Adrenal gland (tissue), 5 donors: ENCODE results near the gene TGFBR3.

Experiments
- POLR2A ChIP-seq, 2 donors: fragments of 450-650 bp; IDR thresholded peaks; one replicate each; pipeline ENCODE4 v1.6.1; 2017; ENCODE audit warnings: antibody characterized with exemption in 2 of 2, mild to moderate bottlenecking in 2 of 2, moderate library complexity in 1 of 2
- TF ChIP-seq, protein P1 (sequence below), 6 experiments: fragments of 450-650 bp in 4 of 6; fragments of 200-600 bp in 2 of 6; sonication (generic) in 1 of 6; IDR thresholded peaks; 1 replicate in 5 of 6; 2 replicates in 1 of 6; pipeline versions ENCODE4 v1.5.1 to v1.8.0; 2016 to 2021; ENCODE audit warnings: antibody characterized with exemption in 6 of 6, mild to moderate bottlenecking in 2 of 6, moderate library complexity in 1 of 6
- donor health status: DM: no; HTN: no; CAD: no.

DNA sequence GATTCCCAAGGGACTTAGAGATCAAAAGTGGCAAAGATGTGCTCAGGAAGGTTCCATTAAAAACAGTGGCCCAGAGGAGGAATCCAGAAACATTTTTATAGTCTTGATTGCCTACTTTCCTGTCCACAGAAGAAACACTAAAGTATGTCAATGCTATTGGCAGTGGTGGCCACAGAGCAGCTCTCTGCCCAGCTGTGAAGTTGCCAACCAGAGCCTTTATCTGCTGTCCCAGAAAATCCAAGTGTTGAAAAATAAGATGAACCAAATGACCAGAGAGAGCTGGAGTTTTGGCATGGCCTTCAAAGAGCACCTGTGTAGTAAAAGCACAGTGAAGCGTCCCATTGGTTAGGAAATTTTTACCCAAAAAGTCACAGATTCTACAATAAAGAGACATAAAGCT, 181.2 kb downstream of the TGFBR3 start:
- TF ChIP-seq, protein P1, sequence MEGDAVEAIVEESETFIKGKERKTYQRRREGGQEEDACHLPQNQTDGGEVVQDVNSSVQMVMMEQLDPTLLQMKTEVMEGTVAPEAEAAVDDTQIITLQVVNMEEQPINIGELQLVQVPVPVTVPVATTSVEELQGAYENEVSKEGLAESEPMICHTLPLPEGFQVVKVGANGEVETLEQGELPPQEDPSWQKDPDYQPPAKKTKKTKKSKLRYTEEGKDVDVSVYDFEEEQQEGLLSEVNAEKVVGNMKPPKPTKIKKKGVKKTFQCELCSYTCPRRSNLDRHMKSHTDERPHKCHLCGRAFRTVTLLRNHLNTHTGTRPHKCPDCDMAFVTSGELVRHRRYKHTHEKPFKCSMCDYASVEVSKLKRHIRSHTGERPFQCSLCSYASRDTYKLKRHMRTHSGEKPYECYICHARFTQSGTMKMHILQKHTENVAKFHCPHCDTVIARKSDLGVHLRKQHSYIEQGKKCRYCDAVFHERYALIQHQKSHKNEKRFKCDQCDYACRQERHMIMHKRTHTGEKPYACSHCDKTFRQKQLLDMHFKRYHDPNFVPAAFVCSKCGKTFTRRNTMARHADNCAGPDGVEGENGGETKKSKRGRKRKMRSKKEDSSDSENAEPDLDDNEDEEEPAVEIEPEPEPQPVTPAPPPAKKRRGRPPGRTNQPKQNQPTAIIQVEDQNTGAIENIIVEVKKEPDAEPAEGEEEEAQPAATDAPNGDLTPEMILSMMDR (IDR thresholded peaks at IDR 0.05), result no peak
- TF ChIP-seq POLR2A (IDR thresholded peaks at IDR 0.05), result no peak
